Stomach (tissue), 4 donors: ENCODE measurements around the gene POMP.

Experiments
- CTCF ChIP-seq, 7 experiments: fragments of 450-650 bp in 4 of 7; fragments of 200-600 bp in 3 of 7; sonication (generic) in 3 of 7; IDR thresholded peaks; one replicate each; pipeline ENCODE4 v1.5.1; 2016 to 2019; ENCODE audit warnings: antibody characterized with exemption in 7 of 7, control low read depth in 2 of 7, mild to moderate bottlenecking in 1 of 7
- POLR2A ChIP-seq, 4 donors: fragments of 450-650 bp; IDR thresholded peaks; one replicate each; pipeline ENCODE4 v1.6.1; 2016; ENCODE audit warnings: antibody characterized with exemption in 4 of 4, control low read depth in 2 of 4, mild to moderate bottlenecking in 1 of 4, moderate library complexity in 1 of 4
- POLR2AphosphoS5 ChIP-seq, 3 donors: sonication (generic); formaldehyde crosslinking; IDR thresholded peaks; one replicate each; pipeline ENCODE4 v1.6.1; 2016; ENCODE audit warnings: antibody characterized with exemption in 3 of 3

- TF ChIP-seq POLR2A (IDR thresholded peaks at IDR 0.05) (no peak), POLR2AphosphoS5 (IDR thresholded peaks at IDR 0.05) (no peak), CTCF (IDR thresholded peaks at IDR 0.05) (no peak)
Observed at GRCh38 chr13:28699246-28699645, 40.3 kb downstream of the POMP start.
